Stimulated activated naive CD4-positive, alpha-beta T cell (primary cell): Measurements from ENCODE around the gene FBXL19.

ENCODE experiments used
- DNase-seq, 6 experiments: peaks; one replicate each; lab custom pipeline; 2025; lab: John Stamatoyannopoulos, UW

Gene FBXL19

DNA sequence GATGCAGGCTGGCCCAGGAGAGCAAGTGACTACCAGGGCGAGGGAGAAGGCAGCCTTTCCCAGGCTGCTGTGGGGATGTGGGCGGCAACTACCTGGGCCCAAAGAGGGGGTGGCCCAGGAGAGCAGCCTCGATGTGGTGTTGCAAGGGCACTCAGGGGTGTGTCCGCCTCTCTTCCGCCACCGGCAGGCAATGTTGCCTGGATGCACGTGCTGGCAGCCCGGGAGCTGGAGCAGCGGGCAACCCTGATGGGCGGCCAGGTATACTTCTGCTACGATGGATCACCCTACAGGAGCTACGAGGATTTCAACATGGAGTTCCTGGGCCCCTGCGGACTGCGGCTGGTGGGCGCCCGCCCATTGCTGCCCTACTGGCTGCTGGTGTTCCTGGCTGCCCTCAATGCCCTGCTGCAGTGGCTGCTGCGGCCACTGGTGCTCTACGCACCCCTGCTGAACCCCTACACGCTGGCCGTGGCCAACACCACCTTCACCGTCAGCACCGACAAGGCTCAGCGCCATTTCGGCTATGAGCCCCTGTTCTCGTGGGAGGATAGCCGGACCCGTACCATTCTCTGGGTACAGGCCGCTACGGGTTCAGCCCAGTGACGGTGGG, 64.3 kb downstream of the FBXL19 start:
- no peak for DNase-seq

DNA sequence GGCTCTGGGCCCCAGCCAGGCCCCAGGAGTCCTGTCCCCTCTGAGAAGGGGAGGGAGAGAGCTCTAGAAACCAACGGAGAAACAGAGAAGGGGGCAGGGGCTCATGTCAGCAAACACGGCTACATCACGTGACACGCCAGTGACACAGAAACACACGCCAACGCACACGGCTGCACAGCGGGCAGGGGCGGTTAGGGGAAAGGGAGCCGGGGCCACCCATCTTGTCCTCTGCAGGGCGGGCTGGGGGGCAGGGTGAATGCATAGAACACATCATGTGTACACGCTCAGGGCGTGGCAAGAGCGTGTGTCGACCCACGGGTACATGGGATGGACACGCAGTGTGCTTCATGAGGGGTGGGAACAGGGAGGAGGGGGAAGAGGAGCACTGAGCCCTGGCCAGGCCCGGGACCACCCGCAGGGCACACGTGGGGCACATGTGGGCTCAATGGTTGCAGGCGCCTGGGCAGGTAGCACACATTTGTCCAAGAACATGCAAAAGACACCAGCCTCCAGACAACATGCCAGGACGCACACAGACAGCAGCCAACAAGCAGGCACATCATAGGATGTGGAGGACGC, 66.2 kb downstream of the FBXL19 start:
- no peak for DNase-seq

DNA sequence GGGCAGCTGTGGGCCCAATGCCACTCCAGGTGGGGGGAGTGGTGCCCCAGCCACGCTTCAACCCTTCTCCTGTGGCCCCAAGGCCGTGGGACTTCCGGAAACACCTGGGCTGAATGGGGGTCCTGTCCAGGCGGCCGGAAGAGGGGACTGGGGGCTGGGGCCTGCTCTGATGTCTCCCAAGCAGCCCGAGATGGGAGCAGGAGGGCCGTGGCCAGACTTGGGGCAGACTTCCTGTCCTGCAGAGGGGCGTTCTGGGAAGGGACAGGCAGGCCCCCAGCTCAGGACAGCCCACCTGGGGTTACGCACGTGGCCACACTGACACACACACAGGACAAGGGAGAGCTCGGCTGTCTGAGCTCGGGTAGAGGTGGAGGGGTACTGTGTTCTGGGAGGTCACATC, 66.7 kb downstream of the FBXL19 start:
- DNase-seq = no peak

DNA sequence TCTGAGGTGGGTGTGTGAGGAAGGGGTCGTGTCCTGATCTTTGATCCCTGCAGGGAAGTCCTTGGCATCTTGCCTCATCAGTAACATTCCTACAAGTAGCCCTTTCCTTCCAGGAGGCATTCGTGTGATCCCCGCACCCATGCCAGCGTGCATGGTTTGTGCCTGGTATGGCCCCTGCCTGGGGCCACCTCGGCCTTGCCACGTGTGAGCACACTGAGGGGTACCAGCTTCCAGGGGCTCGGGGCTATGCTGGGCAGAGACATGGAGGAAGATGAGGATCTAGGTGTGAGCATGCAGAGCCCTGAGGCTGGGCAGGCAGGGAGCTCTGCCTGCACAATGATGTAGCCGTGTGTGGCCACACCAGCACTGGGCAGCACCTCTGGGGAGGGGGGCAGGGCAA, 67.7 kb downstream of the FBXL19 start:
- no peak for DNase-seq

DNA sequence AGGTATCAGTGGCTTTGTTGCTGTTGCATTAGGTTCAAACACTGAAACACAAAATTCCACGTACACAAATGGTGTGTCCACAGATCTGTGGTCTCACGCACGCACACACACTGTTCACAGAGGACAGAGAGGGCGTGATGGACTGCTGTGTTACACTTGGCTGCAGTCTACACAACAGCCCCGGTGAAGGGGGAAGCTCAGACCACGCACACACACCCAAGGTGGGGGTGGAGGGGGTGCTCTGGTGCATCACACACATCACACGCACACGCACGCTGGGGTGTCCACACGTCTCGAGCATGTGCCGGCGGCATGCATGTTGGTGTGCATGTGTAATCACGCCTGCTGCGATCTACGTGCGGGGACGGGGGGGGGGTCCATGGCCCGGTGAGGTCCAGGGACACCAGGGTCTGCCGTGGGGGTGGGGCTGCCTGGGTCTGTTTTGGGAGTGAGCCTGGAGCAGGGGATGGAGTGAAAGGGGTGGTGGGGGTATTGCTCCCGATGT, 69.0 kb downstream of the FBXL19 start:
- DNase-seq = no peak

DNA sequence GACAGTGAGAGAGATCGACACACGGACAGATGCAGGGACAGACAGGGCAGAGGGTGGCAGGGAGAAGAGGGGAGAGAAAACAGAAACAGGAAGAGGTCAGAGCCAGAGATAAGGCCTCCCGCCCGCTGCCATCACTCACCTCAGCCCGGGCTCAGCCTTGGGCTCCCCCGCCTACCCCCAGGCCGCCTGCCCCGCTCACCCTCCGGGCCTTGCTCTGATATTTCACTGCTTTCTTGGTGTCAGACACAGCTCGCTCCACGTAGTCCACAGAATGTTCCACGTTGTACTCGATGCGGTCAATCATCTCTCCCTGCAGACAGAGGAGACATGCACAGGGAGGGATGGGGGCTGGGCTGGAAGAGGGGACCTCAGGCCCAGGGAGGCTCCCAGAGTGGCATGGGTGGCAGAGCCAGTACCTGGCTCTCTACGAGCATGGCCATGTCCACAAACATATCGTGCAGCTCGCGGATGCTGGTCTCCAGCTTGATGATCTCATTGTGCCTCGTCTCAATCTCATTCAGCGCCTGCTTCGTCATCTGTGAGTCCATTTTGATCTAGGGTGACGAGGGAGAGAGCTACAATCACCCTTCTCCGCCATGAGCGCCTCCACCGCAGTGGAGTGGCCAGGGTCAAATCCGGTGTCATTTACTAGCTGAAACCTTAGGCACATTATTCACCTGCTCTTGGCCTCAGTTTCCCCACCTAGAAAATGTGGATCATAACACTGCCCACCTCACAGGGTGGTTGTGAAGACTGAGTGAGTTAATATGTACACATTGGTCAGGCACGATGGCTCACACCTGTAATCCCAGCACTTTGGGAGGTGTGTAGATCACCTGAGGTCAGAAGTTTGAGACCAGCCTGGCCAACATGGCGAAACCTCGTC, 69.8 kb downstream of the FBXL19 start:
- DNase-seq = no peak

DNA sequence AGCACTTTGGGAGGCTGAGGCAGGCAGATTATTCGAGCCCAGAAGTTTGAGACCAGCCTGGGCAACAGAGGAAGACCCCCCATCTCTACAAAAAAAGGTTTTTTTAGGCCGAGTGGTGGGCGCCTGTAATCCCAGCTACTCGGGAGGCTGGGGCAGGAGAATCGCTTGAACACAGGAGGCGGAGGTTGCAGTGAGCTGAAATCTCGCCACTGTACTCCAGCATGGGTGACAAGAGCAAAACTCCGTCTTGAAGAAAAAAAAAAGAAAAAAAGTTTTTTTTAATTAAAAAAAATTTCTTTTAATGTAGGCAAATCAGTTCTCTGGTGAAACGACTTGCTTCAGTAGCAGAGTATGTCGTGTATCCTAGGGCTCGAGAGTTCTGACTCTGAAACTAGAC, 72.6 kb downstream of the FBXL19 start:
- DNase-seq = no peak

DNA sequence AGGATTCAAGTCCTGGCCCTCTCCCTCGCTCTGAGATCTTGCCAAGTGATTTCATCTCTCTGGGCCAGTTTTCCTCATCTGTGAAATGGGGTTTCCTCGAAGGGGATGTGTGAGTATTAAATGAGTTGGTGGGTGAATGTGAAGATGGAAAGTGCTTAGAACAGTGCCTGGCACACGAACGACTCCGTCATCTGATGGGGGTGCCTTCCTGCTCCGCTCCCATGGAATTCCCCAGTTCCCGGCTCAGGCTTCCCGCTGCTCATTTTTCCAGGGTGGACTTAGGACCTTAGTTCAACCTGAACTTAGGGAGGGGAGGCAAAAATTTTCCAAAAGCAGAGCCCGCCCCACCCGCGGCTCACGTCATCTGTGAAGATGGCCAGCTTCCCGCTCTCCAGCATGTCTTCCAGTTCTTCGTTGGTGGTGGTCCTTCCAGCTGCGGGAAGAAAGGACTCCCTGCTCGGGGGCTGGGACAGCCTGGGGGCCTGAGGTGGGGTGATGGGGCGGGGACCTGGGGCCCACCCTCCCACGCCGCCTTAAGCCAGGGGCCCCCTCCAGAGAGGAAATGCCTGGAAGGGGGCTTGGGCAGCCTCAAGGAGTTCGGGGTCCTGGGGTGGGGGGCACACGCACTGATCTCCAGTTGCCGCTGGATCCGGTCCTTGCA, 73.1 kb downstream of the FBXL19 start:
- no peak for DNase-seq

DNA sequence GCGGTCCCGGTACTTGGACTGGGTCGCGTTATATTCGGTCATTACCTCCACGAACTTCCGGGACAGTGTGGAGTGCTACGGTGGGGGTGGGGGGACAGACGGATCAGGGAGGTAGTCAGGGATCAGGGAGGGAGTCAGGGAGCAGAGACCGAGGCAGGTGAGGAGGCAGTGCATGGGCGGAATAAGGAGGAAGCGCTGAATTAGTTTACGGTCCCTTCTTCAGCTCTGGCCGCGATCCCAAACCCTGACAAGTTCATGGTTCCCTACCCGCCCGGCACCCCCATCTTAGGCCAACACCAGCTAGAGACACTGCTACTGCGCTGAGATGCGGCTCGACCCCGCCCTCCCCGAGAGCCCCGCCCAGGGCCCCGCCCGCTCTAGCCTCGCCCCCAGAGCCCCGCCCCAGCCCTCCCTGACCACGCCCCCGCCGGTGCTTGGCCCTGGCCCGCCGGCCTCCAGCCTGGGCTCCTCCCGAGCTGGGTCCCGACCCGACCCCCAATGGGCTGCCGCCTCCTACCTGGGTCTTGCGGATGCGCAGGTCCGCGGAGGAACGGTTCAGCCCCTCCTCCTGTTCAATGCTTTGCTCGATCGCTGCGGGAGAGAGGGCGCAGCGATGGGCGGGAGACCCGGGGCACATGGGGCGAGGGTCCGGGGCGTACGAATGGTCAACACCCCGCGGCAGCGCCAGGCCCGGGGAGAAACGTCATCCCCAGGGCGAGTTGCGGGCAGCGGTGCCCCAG, 73.8 kb downstream of the FBXL19 start:
- DNase-seq = peak; percentile 53 to 80 (median 78)

DNA sequence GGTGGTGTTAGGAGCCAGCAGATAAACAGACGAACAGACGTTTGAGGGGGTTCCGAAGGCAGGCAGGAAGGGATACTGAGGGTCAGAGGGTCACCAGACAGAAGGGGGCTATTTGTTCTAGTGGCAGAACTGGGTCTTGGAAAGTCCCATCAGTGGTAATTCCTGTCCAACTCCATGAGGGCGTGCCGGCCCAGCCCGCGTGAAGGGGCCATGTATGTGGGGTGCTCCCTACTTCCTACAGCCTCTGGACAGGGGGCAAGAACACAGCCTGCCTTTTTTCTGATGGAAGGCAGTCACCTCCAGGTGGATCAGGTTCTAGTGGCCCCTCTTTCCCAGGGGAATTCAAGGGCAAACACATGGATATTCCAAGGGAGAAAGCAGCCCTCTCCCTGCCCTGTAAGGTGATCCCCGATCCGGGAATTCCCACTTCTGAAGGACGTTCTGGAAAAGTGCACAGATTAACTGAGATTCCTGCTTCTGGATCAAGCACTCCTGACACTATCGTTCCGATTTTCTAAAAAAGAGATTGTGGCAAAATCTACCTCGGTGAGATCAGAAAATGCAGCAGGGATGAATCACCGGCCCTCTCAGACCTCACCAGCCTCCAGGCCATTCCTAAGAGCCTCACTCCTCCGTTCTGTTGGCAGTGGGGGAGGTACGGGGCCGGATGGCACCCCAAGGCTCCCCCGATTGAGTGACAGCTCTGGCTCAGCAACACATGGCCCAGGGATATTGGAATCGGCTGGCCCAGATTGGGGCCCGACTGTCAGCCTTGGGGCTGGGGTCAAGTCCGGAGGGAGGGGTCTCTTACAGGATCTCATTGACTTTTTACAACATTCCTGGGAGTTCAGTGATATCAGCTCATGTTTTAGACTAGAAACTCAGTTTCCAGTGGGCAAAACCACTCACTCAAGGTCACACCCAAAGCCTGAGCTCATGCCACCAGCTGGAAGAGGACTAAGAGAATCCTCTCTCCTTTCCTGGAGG, 74.6 kb downstream of the FBXL19 start:
- no peak for DNase-seq
